Loucy (cell line): ENCODE data around the gene SEMA6A.

Source experiments
- CTCF ChIP-seq: fragments of 200-600 bp; sonication (generic); conservative IDR thresholded peaks from 2 replicates; pipeline ENCODE4 v1.5.1; 2014; ENCODE audit warnings: mild to moderate bottlenecking, antibody characterized with exemption, low read length
- EZH2phosphoT487 ChIP-seq: fragments of 200-600 bp; IDR thresholded peaks from 2 replicates; pipeline ENCODE4 v1.6.1; 2018; ENCODE audit warnings: antibody characterized with exemption, mild to moderate bottlenecking, moderate library complexity, borderline replicate concordance

GRCh38 chr5:116516021-116516420, 58.6 kb downstream of the SEMA6A start:
- TF ChIP-seq CTCF: no peak
- no peak for TF ChIP-seq EZH2phosphoT487
